ENCODE measurements around the gene IMP4. TPM values are rescaled to one million over a fixed set of nuclear protein-coding genes. Genes with fewer than 3 reads are reported as not detected.

The IMP4 gene
- polyA plus RNA-seq, 3 donors: 57.6 to 81.2 (median 58.5) TPM

GRCh38 chr2:130310881-130311280 is 31.8 kb upstream of the IMP4 start:
- no peaks in the 10 kb centered on the region for H3K79me2 ChIP-seq (ENCODE audit: insufficient read depth, low read length)
- no peak for DNase-seq
- TF ChIP-seq CTCF (IDR thresholded peaks at IDR 0.05): no peak
- Mint-ChIP-seq H3K4me3 (no peak overlapping the region), H3K4me1 (no peaks in the 10 kb centered on the region), H3K27ac (no peak overlapping the region), H3K27me3 (ENCODE audit: low read depth in 3 of 3) (peaks cover 1 to 14% (median 3%) of the 10 kb centered on the region in 3 donors), H3K36me3 (no peaks in the 10 kb centered on the region), H3K9me3 (peaks cover 0 to 3% (median 0%) of the 10 kb centered on the region in 7 donors)
- H3K27ac ChIP-seq (ENCODE audit: low read depth in 1 of 2, low read length in 2 of 2): no peak overlapping the region
- no peaks in the 10 kb centered on the region for H4K20me1 ChIP-seq (ENCODE audit: insufficient read depth, low read length)
- intact Hi-C loops (cut with micrococcal nuclease): no loop called here
- no peak overlapping the region for H2AFZ ChIP-seq (ENCODE audit: insufficient read depth, low read depth, low read length, poor library complexity, severe bottlenecking)
- no peaks in the 10 kb centered on the region for H3K4me1 ChIP-seq (ENCODE audit: control insufficient read depth in 1 of 2, insufficient read depth in 2 of 2, low read length in 2 of 2)
- H3K4me3 ChIP-seq (replicated peaks in 1 of 3; ENCODE audit: low read depth in 2 of 3, low read length in 3 of 3): no peak overlapping the region
- no peaks in the 10 kb centered on the region for H3K9me3 ChIP-seq (replicated peaks in 1 of 2; ENCODE audit: control insufficient read depth in 1 of 2, insufficient read depth in 1 of 2, low read length in 2 of 2)
- no peak overlapping the region for H3K9ac ChIP-seq (ENCODE audit: insufficient read depth, low read length, poor library complexity, severe bottlenecking)
- H3K27me3 ChIP-seq (ENCODE audit: control insufficient read depth in 2 of 2, insufficient read depth in 2 of 2, low read length in 2 of 2): no peaks in the 10 kb centered on the region
- no peak overlapping the region for H3K4me2 ChIP-seq (replicated peaks; ENCODE audit: extremely low read depth, low read length, poor library complexity, severe bottlenecking)
- no peaks in the 10 kb centered on the region for H3K36me3 ChIP-seq (replicated peaks in 1 of 2; ENCODE audit: control insufficient read depth in 1 of 2, insufficient read depth in 2 of 2, low read length in 2 of 2)

GRCh38 chr2:130313812-130314334 is 28.8 kb upstream of the IMP4 start:
- intact Hi-C loops (cut with micrococcal nuclease): no loop called here

More at GRCh38 chr2:130313812-130314334, 28.8 kb upstream of the IMP4 start:
- WGBS (ENCODE audit: insufficient coverage): 88% methylated on average over 12 of the region's 12 CpGs
- Mint-ChIP-seq H3K27me3 (ENCODE audit: low read depth in 3 of 3) (peaks cover 1 to 8% (median 6%) of the 10 kb centered on the region in 3 donors), H3K27ac (no peak overlapping the region), H3K4me3 (no peak overlapping the region), H3K36me3 (no peaks in the 10 kb centered on the region), H3K4me1 (no peaks in the 10 kb centered on the region), H3K9me3 (peaks cover 0 to 2% (median 0%) of the 10 kb centered on the region in 7 donors)
- no peaks in the 10 kb centered on the region for H4K20me1 ChIP-seq (ENCODE audit: insufficient read depth, low read length)
- no peaks in the 10 kb centered on the region for H3K79me2 ChIP-seq (ENCODE audit: insufficient read depth, low read length)
- no peak for TF ChIP-seq CTCF (IDR thresholded peaks at IDR 0.05)
- no peak overlapping the region for H2AFZ ChIP-seq (ENCODE audit: insufficient read depth, low read depth, low read length, poor library complexity, severe bottlenecking)
- no peaks in the 10 kb centered on the region for H3K36me3 ChIP-seq (replicated peaks in 1 of 2; ENCODE audit: control insufficient read depth in 1 of 2, insufficient read depth in 2 of 2, low read length in 2 of 2)
- H3K27ac ChIP-seq (ENCODE audit: low read depth in 1 of 2, low read length in 2 of 2): no peak overlapping the region
- no peak overlapping the region for H3K4me3 ChIP-seq (replicated peaks in 1 of 3; ENCODE audit: low read depth in 2 of 3, low read length in 3 of 3)
- no peak overlapping the region for H3K9ac ChIP-seq (ENCODE audit: insufficient read depth, low read length, poor library complexity, severe bottlenecking)
- H3K27me3 ChIP-seq (ENCODE audit: control insufficient read depth in 2 of 2, insufficient read depth in 2 of 2, low read length in 2 of 2): no peaks in the 10 kb centered on the region
- H3K4me2 ChIP-seq (replicated peaks; ENCODE audit: extremely low read depth, low read length, poor library complexity, severe bottlenecking): no peak overlapping the region
- no peak for DNase-seq
- H3K9me3 ChIP-seq (replicated peaks in 1 of 2; ENCODE audit: control insufficient read depth in 1 of 2, insufficient read depth in 1 of 2, low read length in 2 of 2): no peaks in the 10 kb centered on the region
- no peaks in the 10 kb centered on the region for H3K4me1 ChIP-seq (ENCODE audit: control insufficient read depth in 1 of 2, insufficient read depth in 2 of 2, low read length in 2 of 2)

Data from CD14-positive monocyte (primary cell).